ENCODE measurements around the gene KDM4B. TPM values are rescaled to one million over a fixed set of nuclear protein-coding genes. Genes with fewer than 3 reads are reported as not detected.

Gene KDM4B
- total RNA-seq, 4 donors from 2014 or later = 26.0 to 51.2 (median 34.2) TPM

DNA sequence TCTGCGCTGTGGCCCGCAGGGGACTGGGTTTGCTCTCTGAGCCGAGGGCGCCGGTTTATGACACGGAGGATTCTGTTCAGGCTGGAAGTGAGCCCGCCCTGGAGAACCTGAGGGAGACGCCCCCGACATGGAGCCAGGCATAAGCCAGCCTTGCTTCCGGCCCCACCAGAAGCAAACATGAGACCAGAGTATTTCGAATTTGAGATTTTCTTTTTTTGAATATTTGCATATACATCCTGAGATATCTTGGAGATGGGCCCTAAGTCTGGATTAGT lies 72.9 kb downstream of the KDM4B start:
- H3K27ac ChIP-seq (replicated peaks in 1 of 4) = peak overlapping the region in 1 of 4 donors; percentile 40
- intact Hi-C loops (cut with DNase I) = no loop called here
- no peak for DNase-seq (ENCODE audit: extremely low spot score)
- H3K36me3 ChIP-seq = peaks cover 15 to 59% (median 57%) of the 10 kb centered on the region in 4 donors
- H3K4me1 ChIP-seq = peaks cover 28 to 37% (median 30%) of the 10 kb centered on the region in 4 donors
- H3K4me3 ChIP-seq = no peak overlapping the region
- no peaks in the 10 kb centered on the region for H3K9me3 ChIP-seq
- no peaks in the 10 kb centered on the region for H3K27me3 ChIP-seq
- no peak for TF ChIP-seq POLR2A (IDR thresholded peaks at IDR 0.05; ENCODE audit: low read depth)
- no peak for TF ChIP-seq CTCF (IDR thresholded peaks at IDR 0.05)
- TF ChIP-seq EP300 (IDR thresholded peaks at IDR 0.05) = no peak
- TF ChIP-seq POLR2AphosphoS5 (IDR thresholded peaks at IDR 0.05) = no peak
- WGBS = 86% methylated on average over 6 of the region's 11 CpGs

GRCh38 chr19:5042556-5042955 lies 73.6 kb downstream of the KDM4B start:
- Histone ChIP-seq H3K27me3 (no peaks in the 10 kb centered on the region), H3K4me3 (no peak overlapping the region), H3K27ac (replicated peaks in 1 of 4) (no peak overlapping the region), H3K36me3 (peaks cover 15 to 67% (median 64%) of the 10 kb centered on the region in 4 donors), H3K4me1 (peaks cover 26 to 37% (median 28%) of the 10 kb centered on the region in 4 donors), H3K9me3 (no peaks in the 10 kb centered on the region)
- intact Hi-C loops (cut with DNase I) = no loop called here
- WGBS = 76% methylated on average over 15 of the region's 18 CpGs
- TF ChIP-seq CTCF (IDR thresholded peaks at IDR 0.05) (no peak), POLR2AphosphoS5 (IDR thresholded peaks at IDR 0.05) (no peak), POLR2A (IDR thresholded peaks at IDR 0.05; ENCODE audit: low read depth) (no peak), EP300 (IDR thresholded peaks at IDR 0.05) (no peak)
- DNase-seq (ENCODE audit: extremely low spot score) = no peak

GRCh38 chr19:5045029-5045428 lies 76.1 kb downstream of the KDM4B start:
- DNase-seq (ENCODE audit: extremely low spot score) = no peak
- Histone ChIP-seq H3K4me3 (no peak overlapping the region), H3K27me3 (no peaks in the 10 kb centered on the region), H3K9me3 (no peaks in the 10 kb centered on the region), H3K27ac (replicated peaks in 1 of 4) (no peak overlapping the region), H3K36me3 (peaks cover 9 to 70% (median 65%) of the 10 kb centered on the region in 4 donors), H3K4me1 (peaks cover 27 to 41% (median 34%) of the 10 kb centered on the region in 4 donors)
- 91% methylated on average over 16 of the region's 16 CpGs for WGBS
- intact Hi-C loops (cut with DNase I) = loop anchor here (5.0 kb wide), 1 partner anchor 532 kb away; no protein-coding TSS in a partner anchor
- TF ChIP-seq CTCF (IDR thresholded peaks at IDR 0.05) (no peak), POLR2A (IDR thresholded peaks at IDR 0.05; ENCODE audit: low read depth) (no peak)

- Histone ChIP-seq H3K9me3 (no peaks in the 10 kb centered on the region), H3K36me3 (peaks cover 0 to 69% (median 61%) of the 10 kb centered on the region in 4 donors), H3K27ac (replicated peaks in 1 of 4) (no peak overlapping the region), H3K4me3 (no peak overlapping the region), H3K4me1 (peaks cover 27 to 41% (median 34%) of the 10 kb centered on the region in 4 donors), H3K27me3 (no peaks in the 10 kb centered on the region)
- intact Hi-C loops (cut with DNase I) = loop anchor here (5.0 kb wide), 1 partner anchor 531 kb away; no protein-coding TSS in a partner anchor
- 72% methylated on average over 8 of the region's 8 CpGs for WGBS
- DNase-seq (ENCODE audit: extremely low spot score) = no peak
- no peak for TF ChIP-seq EP300 (IDR thresholded peaks at IDR 0.05)
- no peak for TF ChIP-seq POLR2AphosphoS5 (IDR thresholded peaks at IDR 0.05)
- TF ChIP-seq POLR2A (IDR thresholded peaks at IDR 0.05; ENCODE audit: low read depth) = no peak
- TF ChIP-seq CTCF (IDR thresholded peaks at IDR 0.05) = no peak
Measured at GRCh38 chr19:5045956-5046338, 77.0 kb downstream of the KDM4B start.

All from esophagus muscularis mucosa (tissue), 4 donors.